HG02973 (cell line): ENCODE data around the gene C17orf67.

ENCODE experiments used
- ATAC-seq: cut with Tn5 transposase; IDR thresholded peaks from one replicate; pipeline ENCODE4 v1.9.1; 2021; ENCODE audit warnings: moderate library complexity; ENCODE audit not compliant: unreplicated experiment

C17orf67 gene

DNA sequence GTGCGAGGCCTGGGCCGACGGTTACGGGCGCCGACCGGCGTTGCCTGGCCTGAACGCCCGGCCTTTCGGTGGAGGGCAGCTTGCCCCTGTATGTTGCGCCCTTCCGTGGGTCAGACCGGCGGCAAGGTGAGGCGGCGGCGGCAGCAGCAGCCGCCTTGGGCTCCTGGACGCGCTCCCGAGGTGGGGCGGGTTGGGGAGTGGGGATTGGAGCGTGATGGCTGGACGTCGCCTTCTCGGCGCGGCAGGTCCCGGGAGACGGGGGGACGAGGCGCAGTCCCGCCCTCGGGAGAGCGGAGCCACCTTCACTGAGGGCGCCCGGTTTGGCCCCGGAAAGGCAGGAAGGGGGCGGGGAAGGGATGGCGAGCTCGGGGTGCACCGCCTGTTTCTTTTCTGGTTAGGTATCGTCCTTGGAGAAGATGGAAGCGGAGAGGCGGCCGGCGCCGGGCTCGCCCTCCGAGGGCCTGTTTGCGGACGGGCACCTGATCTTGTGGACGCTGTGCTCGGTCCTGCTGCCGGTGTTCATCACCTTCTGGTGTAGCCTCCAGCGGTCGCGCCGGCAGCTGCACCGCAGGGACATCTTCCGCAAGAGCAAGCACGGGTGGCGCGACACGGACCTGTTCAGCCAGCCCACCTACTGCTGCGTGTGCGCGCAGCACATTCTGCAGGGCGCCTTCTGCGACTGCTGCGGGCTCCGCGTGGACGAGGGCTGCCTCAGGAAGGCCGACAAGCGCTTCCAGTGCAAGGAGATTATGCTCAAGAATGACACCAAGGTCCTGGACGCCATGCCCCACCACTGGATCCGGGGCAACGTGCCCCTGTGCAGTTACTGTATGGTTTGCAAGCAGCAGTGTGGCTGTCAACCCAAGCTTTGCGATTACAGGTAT is 902 bp upstream of the C17orf67 start:
- ATAC-seq = peak; percentile 33

DNA sequence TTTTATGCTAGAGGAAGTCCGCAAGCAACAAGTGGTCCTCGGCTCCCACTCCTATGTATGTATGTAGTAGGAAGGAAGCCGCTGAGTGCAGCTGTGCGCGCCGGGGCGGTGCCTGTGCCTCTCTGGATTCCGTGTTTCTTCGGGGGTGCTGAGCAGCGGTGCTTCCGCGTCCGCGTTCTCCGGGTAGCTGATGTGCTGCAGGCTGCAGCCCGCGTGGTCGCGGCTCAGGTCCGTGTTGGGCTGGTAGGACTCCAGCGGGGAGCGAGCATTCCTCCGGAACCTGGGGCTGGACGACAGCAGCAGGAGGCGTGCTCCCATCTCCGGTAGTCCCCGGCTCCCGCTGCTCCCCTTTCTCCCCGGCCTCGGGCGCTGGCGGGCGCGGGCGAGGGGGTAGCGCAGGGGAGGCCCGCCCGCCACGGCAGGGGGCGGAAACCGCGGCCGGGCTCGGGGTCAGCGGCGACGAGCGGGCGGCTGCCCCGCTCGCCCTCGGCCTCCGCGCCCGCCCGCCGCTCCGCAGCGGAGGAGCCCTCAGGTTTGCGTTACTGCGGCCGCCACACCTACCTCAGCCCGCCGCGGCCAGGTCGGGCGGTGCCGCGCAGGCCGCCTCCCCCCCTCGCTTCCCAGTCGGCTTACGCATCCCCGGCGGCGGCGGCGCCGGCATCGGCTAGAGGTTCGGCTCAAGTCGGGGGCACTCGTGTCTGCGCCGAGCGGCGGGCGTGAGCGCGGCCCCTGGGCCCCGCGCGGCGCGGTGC is 487 bp downstream of the C17orf67 start:
- peak; percentile 49 for ATAC-seq

DNA sequence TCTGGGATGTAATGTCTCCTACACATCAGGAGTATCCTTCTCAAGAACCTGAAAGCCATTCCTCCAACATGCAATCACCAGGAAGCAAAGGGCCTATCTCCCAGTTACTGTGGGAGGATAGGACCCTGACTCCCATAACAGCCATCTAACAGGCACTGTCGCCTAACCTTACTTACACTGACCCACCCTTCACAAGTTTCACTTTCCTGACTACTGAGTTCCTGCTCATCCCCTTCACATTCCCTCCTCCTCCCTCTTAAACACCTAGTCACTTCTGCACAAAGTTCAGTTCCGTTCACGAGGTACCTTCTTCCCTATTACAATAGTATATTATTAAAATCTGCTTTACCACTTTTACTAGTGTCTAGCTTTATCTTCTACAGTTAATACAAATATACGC is 1.3 kb downstream of the C17orf67 start:
- ATAC-seq = no peak

DNA sequence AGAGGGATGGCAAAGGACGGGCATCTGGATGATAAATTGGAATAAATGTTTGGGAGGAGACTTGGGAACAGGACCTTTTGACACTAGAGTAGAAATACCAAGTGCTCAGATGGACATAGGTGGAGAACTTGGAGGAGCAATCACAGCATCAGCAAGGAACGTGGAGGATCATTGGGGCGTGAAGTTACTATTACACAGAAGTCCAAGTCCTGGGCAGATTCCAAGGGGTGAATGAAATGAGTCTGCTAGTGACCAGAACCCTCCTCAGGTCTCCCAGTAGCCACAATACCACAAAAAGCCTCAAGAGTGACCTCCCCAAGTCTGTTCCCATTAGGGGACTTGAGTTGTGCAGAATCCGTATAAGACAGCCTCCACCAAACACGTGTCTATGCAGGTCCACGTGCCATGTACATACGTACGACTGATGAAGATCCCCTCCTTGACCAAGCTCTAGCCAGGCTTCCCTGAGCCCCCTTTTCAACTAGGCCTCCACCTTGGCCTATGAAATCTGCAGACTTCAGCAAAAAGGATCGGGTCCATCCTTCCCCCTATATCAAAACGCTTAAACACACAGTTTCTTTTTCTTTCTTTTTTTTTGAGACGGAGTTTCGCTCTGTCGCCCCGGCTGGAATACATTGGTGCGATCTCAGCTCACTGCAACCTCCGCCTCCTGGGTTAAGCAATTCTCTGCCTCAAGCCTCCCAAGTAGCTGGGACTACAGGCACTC is 2.2 kb downstream of the C17orf67 start:
- ATAC-seq = no peak

DNA sequence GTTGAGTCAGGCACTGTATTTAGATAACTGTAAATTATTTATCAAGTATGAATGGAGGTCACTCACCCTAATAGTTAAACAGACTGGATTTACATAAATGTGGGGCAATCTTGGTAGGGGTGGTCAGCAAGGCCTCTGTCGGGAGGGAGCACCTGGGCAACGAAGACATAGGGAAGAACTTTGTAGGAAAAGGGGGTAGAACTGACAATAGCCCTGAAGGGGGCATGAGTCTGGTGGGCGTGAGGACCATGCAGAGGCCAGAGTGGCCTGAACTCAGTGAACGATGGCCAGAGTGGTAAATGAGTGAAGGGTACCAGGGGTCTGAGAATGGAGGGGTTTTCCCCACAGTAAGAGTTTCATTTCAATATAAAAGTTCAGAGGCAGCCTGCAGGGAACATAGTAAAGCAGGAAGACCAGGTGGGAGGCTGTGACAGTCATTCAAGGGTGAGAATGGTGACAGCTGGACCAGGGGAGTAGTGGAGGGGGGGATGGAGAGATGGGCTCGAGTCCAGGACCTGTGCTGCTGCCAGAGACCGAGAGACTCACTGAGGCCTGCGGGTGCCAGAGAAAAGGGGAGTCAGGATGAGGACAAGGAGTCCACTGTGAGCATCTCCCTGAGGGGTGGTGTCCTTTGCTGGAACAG is 2.9 kb downstream of the C17orf67 start:
- no peak for ATAC-seq

DNA sequence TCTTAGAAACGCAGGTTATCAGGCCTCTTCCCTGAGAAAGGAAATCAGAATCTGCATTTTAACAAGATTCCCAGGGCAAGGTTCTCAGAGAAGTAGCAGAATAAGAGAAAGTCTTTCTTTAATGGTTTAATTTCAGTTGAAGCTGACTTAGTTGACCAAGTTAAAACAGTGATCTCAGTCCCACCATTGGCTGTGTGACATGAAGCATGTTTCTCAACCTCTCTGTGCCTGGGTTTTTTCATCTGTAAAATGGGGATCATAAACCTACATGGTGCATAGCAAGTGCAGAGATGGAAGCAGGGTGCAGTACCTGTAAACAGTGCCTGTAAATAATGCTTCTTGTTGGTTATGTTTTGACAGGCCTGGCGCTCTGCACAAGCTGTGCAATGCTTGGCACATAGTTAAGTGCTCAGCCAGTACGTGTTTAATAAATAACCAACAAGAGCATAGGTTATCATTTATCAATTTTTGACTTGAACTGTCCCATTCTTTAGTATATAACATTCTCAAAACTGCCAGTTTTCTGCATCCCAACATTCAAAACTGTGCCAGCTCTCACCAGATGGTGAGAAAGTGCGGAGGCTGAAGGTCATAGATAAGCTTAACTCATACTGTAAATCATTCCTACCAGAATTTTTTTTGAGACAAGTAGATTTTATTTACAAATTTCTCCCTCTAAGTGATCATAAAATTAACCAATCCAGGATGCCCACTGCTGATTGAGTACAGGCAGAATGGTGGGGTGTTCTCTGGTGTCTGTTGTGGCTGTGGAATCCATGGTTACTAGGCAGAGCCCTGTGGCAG is 6.9 kb downstream of the C17orf67 start:
- ATAC-seq = no peak

DNA sequence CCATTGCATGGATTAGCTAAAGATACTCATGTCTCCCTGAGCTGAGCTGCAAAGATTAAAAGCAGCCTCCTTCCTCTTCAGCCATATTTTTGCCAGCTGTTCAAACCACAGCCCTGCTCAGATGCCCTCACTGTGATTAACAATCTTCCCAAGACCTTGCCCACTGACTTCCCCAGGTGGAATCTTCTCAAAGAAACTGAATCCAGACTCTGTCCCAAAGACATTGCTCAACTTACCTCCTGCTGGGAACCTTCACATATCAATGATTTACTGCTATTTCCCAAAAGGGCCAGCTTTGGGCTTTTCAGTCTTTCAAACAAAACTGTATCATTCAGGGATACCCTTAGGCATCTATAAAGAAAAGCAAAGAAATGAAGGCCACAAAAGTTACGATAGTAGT is 9.2 kb downstream of the C17orf67 start:
- ATAC-seq = no peak

DNA sequence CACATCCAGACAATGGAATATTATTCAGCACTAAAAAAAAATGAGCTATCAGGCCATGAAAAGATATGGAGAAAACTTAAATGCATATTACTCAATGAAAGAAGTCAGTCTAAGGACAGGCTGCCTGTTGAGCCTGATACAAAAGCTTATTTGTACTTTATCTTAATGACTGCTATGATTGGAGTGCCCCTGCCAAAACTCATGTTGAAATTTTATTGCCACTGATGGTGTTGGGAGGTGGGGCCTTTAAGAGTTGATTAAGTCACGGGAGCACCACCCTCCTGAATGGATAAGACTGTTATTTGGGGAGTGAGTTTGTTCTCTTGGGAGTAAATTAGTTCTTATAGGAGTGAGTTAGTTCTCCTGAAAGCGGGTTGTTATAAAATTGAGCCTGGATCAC is 9.9 kb downstream of the C17orf67 start:
- no peak for ATAC-seq

DNA sequence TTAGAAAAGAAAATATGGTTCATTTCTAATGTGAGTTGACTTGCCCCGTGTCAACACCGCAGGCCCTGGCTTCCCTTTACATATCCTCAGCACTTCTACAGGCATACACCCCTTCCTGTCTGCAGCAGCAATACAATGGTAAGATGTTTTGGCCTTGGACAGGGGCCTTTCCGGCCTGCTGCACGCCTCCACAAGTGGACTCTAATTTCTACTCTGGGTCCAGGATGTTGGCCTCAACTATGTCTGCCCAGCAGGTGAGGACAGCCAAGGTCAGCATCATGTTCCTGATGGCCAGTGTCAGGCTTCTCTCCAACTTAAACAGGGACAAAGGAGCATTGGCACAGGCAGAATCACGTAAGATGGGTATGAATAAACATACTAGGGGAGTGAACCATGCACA is 11.0 kb downstream of the C17orf67 start:
- ATAC-seq = no peak

DNA sequence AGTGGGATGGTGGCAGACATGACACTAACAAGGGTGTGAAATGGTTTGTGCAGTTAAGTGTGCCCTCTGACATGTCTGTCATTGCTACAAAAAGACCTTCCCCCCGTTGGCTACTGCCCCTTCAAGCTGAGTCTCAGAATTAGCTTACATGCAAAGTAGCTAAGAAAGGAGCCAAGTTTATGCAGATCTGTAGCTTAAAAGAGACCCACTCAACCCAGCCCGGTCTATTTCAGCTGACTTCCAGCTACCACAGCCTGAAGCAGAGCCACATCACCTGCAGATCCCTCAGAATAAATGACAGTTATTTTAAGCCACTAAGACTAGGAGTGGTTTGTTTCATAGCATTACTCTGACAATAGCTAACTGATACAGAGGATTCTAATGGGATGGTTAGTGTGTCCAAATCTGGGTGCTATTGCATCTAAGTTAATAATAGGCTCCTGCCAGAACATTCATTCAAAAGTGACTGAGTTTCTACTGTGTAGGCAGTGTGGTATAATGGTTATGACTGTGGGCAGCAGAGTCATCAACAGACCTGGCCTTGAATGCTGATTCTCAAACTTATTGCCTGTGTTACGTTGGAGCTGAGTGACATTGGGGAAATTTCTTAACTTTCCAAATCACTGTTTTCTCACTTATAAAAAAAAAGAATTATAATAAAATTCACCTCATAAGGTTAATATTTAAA is 11.7 kb downstream of the C17orf67 start:
- ATAC-seq = no peak

DNA sequence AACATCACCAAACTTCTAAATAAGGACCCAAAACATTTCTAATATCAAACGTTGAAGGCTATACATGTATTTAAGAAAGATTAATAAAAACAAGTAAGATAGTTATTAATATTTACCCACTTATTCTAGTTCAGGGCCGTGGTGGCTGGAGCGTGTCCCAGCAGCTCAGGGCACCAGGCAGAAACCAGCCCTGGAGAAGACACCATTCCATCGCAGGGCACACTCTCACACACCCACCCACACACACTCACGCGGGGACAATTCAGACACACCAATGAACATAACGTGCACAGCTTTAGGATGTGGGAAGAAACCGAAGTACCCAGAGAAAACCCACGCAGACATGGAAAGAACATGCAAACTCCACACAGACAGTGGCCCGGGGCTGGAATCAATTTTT is 13.5 kb downstream of the C17orf67 start:
- ATAC-seq = no peak

DNA sequence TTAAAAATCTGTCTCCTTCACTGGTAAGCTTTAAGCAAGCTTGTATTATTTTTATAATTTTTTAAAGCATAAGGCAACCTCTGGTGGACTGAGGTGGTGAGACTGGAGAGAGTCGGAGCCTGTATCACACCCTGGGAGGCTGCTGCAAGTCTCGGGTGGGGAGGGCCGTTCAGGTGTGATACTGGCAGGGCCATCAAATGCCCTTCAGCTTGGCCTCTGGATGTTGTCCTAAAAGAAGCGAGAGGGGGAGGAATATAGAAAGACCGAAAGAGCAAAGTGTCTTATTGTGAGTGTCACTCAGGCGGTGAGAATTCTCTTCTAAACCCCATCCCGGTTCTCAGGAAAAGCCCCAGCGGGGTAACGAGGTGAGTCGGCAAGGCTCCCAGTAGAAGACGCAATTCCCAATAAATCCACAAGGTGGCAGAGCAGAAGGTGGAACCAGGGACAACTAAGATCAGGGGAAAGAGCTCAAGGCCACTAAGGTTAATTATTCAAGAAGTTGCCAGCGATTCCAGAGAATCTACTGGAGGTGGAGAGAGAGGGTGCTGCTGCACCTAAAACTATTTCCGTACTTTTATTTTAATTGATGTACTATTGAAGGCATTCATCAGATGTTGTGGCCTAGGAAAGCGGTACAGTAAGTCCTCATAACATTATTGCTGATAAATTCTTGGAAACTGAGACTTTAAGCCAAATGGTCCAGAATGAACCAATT is 14.1 kb downstream of the C17orf67 start:
- peak; percentile 59 for ATAC-seq

DNA sequence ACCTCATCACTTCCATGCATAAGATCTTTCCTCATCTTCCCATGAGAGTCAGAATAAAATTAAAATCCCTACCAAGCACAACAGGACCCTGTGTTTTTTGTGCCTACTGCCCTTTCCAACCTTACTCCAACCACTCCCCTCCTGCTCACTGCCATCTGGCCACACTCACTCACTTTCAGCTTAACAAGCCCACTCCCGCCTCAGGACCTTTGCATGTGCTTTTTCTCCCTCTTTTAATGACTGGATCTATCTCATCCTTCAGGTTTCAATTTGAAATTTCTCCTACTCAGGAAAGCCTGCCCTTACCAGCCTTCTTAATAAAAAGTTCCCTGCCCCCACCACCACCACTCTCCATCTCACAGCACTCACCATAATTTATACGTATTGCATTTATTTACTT is 14.7 kb downstream of the C17orf67 start:
- ATAC-seq = no peak

DNA sequence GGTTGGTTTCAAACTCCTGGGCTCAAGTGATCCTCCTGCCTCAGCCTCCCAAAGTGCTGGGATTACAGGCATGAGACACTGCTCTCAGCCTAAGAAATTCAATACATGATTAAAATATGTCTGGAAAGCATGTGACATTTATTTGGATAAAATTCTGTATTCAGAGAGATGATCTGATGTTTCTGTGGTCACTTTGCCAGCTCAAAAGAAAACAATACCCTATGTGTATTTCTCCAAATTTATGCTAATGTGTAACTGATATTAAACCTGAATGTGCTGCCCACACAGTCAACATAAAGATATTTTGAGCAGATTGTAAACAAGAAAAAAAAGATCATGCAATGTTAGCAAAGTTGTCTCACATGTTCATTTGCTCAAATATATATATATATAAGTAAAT is 16.7 kb downstream of the C17orf67 start:
- ATAC-seq = no peak

DNA sequence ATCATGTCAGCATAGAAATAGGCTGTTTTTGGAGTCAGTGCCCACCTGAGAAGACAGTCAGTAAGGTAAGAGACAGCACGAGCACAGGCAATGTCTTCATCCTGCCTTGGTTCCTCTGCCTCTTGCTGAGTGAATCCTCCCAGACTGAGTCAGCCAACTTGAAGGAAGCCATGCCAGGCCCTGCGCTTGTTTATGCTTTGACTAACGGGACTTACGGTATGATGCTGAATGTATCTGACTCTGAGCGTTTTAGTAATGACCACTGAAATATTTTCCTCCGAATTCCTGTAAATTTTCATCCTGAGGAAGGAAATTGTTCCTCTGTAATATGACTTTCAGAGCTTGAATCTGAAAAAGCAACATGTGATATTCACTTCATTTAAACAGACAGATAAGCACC is 18.0 kb downstream of the C17orf67 start:
- no peak for ATAC-seq

DNA sequence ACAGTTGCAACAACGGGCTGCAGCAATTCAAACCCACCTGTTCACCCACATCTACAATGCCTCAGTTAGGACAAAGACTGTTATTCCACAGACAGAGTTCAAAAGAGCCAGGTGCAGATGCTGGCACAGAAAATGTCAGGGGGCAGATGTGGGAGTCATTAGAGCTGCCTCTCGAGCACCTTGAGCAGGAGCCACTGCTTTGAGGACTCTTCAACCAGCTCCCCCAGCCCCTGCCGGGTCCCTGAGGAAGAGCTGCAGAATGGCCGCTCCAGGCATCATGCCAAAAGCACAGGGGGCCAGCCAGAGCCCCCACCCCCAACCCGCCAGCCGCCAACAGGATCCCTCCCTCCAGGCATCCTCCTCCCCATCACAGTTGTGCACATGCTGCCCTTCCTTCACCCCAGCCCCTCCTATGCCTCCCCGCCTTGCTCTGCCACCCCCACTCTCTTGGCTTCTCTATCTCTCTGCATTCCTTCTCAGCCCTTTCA is 20.8 kb downstream of the C17orf67 start:
- no peak for ATAC-seq

DNA sequence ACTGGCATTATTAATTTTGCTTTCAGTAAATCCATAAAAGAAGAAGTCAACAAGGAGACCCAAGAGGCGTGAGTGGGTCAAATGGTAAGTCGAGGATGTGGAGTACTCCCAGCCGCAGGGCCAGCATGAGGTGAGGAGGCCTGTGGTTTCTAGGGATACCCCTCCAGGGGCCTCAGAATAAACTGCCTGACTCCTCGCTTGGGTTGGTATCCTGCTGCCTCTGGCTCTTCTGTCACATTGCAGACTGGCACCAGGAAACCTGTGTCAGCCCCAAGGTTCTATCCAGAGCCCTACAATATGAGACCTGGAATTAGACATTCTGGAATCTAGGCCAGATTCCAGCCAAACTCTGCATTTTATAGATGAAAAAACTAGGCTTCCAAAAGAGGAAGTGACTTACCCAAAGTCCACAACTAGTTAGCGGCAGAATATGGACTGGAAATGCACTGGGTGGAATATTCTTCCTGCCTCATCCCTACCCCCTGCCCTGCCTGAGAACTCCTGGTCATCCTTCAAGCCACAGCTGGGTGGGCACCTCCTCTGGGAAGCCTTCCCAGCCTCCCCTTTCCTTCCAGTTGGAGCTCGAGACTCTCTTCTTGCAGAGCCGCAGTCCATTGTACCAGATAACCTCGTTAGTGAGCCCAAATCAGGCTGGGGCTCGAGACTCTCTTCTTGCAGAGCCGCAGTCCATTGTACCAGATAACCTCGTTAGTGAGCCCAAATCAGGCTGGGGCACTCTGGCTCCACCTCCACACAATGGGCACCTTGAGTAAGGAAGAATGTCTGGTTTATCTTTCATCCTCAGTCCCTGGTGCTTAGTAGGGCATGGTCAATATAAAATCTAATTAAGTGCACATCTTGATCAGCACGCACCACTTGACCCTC is 22.6 kb downstream of the C17orf67 start:
- no peak for ATAC-seq

DNA sequence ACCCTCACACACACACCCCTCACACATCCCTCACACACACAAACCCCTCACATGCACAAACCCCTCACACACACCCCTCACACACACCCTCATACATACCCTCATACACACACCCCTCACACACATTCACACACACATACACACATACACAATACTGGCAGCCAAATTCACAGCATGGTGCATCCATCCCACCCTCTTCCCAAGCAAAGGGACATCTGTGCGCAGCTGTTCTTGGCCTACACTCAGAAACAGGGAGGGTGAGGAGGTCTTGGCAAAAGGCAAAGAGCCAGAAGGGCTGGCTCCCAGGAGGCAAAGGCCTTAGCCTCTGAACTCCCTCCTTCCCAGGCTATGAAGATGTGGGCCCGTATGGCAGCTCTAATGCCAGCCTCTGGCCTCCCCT is 23.4 kb downstream of the C17orf67 start:
- ATAC-seq = no peak
